Muscle layer of duodenum (tissue), 2 donors: ENCODE results near the gene GGTLC2.

Source experiments
- H3K27ac ChIP-seq: one replicate; pipeline ENCODE4 v1.7.0; 2013; ENCODE audit warnings: mild to moderate bottlenecking, low read length
- H3K27me3 ChIP-seq: one replicate; pipeline ENCODE4 v1.7.0; 2013; ENCODE audit warnings: low read depth, mild to moderate bottlenecking, control low read depth, low read length
- H3K36me3 ChIP-seq, 2 donors: one replicate each; pipeline ENCODE4 v1.7.0; 2013; ENCODE audit warnings: low read length in 2 of 2, control low read depth in 1 of 2, mild to moderate bottlenecking in 1 of 2; ENCODE audit not compliant: insufficient read depth in 2 of 2, control insufficient read depth in 1 of 2
- H3K4me1 ChIP-seq, 2 donors: one replicate each; pipeline ENCODE4 v1.7.0; 2013; ENCODE audit warnings: low read length in 2 of 2, mild to moderate bottlenecking in 2 of 2, control low read depth in 1 of 2, moderate library complexity in 1 of 2; ENCODE audit not compliant: insufficient read depth in 2 of 2, control insufficient read depth in 1 of 2
- H3K4me3 ChIP-seq, 2 donors: one replicate each; pipeline ENCODE4 v1.7.0; 2013; ENCODE audit warnings: low read length in 2 of 2, low read depth in 1 of 2, mild to moderate bottlenecking in 1 of 2
- H3K9me3 ChIP-seq, 2 donors: one replicate each; pipeline ENCODE4 v1.7.0; 2013; ENCODE audit warnings: low read length in 2 of 2, control low read depth in 1 of 2, mild to moderate bottlenecking in 1 of 2; ENCODE audit not compliant: control insufficient read depth in 1 of 2
- donor health status: healthy.

GGTLC2 gene

DNA sequence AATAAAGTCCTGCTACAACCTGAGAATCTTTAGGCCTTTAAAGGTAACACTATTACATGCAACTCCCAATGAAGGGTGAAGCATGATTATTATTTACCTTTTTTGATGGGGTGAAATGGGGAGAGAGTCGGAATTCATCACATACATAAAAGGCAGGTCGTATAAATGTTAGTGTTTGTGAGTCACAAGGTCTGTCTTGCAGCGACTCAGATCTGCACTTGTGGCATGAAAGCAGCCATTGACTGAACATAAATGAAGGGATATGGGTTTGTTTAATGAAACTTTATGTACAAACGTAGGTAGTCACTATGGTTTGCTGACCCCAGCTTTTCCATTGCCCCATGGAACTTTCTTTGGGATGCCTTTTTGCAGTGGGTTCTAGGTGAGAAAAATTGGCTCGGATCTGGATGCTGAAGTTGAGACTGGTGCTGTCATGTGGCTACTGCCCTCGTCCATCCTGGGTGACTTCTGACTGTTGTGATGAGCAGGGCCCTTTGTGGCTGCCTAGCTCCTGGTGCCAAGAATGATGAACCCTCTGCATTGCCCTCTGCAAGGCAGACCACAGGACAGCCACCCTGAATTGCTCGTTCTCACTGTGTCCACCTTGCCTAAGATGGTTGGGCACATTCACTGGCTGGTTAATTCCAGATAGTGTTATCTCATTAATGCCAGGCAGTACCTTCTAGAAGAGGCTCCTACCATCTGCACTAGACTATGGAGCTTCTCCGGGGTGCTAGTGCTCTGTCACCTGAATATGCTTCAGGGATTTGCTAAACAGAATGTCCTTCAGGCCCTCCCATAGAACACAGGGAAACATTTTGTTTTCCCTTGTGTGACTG is 11.3 kb downstream of the GGTLC2 start:
- Histone ChIP-seq H3K36me3 (no peaks in the 10 kb centered on the region), H3K9me3 (no peaks in the 10 kb centered on the region), H3K4me1 (no peaks in the 10 kb centered on the region), H3K4me3 (no peak overlapping the region), H3K27ac (no peak overlapping the region), H3K27me3 (no peaks in the 10 kb centered on the region)

DNA sequence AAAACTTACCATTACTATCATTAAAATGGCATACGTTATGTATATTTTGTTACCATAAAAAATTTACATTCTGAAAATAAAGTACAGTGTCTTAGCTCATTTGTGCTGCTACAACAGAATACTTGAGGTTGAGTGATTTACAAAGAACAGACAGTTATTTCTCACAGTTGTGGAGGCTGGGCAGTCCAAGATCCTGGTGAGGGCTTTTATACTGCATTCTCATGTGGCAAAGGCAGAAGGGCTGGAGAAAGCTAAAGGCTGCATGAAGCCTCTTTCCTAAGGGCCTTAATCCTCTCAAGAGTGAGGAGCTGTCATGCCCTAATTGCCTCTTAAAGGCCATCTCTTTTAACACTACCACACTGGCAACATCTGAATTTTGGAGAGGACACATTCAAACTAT is 13.3 kb downstream of the GGTLC2 start:
- Histone ChIP-seq H3K4me1 (no peaks in the 10 kb centered on the region), H3K9me3 (no peaks in the 10 kb centered on the region), H3K27ac (no peak overlapping the region), H3K4me3 (no peak overlapping the region), H3K36me3 (no peaks in the 10 kb centered on the region), H3K27me3 (no peaks in the 10 kb centered on the region)

DNA sequence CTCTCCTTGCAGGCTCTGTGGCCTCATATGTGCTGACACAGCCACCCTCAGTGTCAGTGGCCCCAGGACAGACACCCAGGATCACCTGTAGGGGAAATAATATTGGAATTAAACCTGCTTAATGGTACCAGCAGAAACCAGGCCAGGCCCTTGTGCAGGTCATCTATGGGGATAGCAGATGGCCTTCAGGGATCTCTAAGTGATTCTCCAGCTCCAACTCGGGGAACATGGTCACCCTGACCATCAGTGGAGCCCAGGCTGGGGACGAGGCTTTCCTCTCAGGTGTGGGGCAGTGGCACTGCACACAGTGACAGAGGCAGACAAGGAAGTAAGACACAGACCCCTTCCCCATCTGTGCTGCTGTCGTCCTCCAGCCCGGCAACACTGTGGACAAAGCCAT is 16.9 kb downstream of the GGTLC2 start:
- H3K4me3 ChIP-seq = no peak overlapping the region
- H3K27ac ChIP-seq = no peak overlapping the region
- no peaks in the 10 kb centered on the region for H3K27me3 ChIP-seq
- H3K4me1 ChIP-seq = no peaks in the 10 kb centered on the region
- H3K36me3 ChIP-seq = no peaks in the 10 kb centered on the region
- H3K9me3 ChIP-seq = no peaks in the 10 kb centered on the region

DNA sequence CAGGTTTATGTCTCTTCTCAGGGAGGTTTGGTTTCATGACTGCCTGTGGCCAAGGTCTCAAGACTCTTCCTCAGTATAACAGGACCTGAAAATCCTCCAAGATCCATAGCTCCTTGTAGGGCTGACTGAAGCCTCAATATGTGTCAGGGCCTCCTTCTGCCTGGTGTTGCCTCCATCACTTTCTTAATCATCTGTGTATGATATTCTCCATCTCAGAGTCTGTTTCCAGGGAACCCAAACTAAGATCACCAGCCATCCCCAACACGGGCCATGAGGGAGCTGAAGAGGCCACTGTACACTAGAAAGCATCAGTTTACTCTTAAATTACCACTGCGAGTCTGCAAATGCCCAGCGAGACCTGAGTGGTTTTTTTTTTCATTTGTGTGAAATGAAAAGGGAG is 17.7 kb downstream of the GGTLC2 start:
- Histone ChIP-seq H3K27ac (no peak overlapping the region), H3K9me3 (no peaks in the 10 kb centered on the region), H3K4me1 (no peaks in the 10 kb centered on the region), H3K27me3 (no peaks in the 10 kb centered on the region), H3K36me3 (no peaks in the 10 kb centered on the region), H3K4me3 (no peak overlapping the region)

- Histone ChIP-seq H3K27me3 (no peaks in the 10 kb centered on the region), H3K27ac (no peak overlapping the region), H3K4me3 (no peak overlapping the region), H3K36me3 (no peaks in the 10 kb centered on the region), H3K4me1 (no peaks in the 10 kb centered on the region), H3K9me3 (no peaks in the 10 kb centered on the region)
Observed at GRCh38 chr22:22663861-22664800, 19.7 kb downstream of the GGTLC2 start.

DNA sequence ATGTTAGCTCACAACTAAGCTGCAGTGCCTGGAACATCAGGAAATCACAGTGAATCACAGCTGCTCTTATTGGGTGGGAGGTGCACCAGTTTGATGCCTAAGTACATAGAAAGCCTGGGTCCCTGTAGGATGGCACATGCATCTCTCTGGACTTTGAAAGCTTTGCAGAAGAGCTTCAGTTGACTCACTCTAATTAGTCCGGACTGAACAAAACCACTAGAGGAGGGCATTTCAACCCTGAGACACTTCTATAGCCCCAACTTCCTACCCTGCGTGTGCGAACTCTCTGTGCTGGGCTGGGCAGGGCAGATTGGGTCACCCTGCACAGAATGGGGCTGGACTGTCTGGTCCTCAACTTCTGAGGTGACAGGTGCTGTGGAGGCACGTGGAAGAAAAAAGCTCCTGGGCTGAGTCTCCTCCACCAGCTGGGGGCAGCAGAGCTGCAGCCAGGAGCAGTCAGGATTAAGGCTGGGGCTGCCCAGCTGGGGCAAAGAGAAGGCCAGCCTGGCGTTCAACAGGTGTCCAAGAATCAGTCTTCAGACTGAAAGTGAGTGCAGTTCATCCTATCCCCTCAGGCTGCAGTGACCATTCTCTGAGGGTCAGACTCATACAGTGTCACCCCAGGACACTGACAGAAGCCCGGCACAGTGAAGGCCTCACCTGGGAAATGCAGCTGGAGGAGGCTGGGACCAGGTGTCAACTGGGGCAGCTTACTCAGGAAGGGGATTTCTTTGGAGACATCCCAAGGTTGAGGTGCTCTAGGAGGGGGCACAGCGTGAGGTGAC is 22.1 kb downstream of the GGTLC2 start:
- no peak overlapping the region for H3K4me3 ChIP-seq
- no peaks in the 10 kb centered on the region for H3K27me3 ChIP-seq
- H3K36me3 ChIP-seq = no peaks in the 10 kb centered on the region
- no peak overlapping the region for H3K27ac ChIP-seq
- H3K4me1 ChIP-seq = no peaks in the 10 kb centered on the region
- H3K9me3 ChIP-seq = peaks cover 0 to 4% of the 10 kb centered on the region in 2 donors

DNA sequence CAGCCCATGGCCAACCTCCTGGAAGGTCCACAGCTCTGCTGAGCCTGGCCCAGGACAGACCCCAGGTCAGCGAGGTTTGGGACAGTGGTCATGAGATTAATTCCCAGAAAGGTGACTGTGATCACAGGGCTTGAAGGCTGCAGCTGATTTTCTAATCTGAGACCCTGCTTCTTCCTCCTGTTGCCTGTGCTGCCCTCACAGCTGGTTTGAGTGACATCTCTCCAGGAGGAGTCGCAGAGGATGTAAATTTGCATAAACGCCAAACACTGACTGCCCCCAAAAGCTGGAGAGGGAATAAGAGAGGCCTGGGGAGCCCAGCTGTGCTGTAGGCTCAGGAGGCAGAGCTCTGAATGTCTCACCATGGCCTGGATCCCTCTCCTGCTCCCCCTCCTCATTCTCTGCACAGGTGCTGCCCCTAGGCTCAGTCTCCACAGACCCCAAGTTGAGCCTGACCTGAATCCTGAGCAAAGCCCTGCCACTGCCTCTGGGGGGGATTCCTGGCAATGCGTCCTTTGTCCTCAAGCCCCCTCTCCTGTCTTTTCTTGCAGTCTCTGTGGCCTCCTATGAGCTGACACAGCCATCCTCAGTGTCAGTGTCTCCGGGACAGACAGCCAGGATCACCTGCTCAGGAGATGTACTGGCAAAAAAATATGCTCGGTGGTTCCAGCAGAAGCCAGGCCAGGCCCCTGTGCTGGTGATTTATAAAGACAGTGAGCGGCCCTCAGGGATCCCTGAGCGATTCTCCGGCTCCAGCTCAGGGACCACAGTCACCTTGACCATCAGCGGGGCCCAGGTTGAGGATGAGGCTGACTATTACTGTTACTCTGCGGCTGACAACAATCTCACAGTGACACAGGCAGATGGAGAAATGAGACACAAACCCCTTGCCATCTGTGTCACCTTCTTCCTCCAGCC is 23.8 kb downstream of the GGTLC2 start:
- no peaks in the 10 kb centered on the region for H3K4me1 ChIP-seq
- peaks cover 0 to 4% of the 10 kb centered on the region in 2 donors for H3K9me3 ChIP-seq
- no peak overlapping the region for H3K4me3 ChIP-seq
- no peak overlapping the region for H3K27ac ChIP-seq
- H3K36me3 ChIP-seq = no peaks in the 10 kb centered on the region
- no peaks in the 10 kb centered on the region for H3K27me3 ChIP-seq

- H3K36me3 ChIP-seq = no peaks in the 10 kb centered on the region
- H3K9me3 ChIP-seq = peaks cover 0 to 4% of the 10 kb centered on the region in 2 donors
- H3K27ac ChIP-seq = no peak overlapping the region
- H3K27me3 ChIP-seq = no peaks in the 10 kb centered on the region
- no peaks in the 10 kb centered on the region for H3K4me1 ChIP-seq
- H3K4me3 ChIP-seq = no peak overlapping the region
Observed at GRCh38 chr22:22669093-22669492, 24.7 kb downstream of the GGTLC2 start.

GRCh38 chr22:22670076-22670795 is 25.8 kb downstream of the GGTLC2 start:
- peaks cover 0 to 4% of the 10 kb centered on the region in 2 donors for H3K9me3 ChIP-seq
- H3K4me3 ChIP-seq = no peak overlapping the region
- H3K27ac ChIP-seq = no peak overlapping the region
- H3K27me3 ChIP-seq = no peaks in the 10 kb centered on the region
- H3K36me3 ChIP-seq = no peaks in the 10 kb centered on the region
- H3K4me1 ChIP-seq = no peaks in the 10 kb centered on the region

DNA sequence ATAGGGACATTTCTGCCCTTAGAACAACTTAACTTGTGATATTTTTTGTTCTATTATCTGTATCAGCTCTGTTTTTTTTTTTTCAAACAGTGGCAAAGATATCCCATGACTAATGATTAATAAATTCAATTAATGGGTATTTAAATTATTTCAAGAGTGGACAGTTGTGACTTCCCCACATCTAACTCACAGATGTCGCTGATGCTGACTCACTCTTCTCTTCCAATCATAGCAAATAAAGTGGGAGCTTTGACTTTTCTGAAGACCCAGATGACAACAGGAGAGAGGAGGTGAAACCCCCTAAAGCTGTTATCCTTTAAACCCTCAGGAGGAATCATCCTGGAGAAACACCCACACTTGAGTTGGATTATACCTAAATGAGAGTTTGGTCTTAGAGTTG is 27.1 kb downstream of the GGTLC2 start:
- Histone ChIP-seq H3K9me3 (peaks cover 0 to 4% of the 10 kb centered on the region in 2 donors), H3K27ac (no peak overlapping the region), H3K36me3 (no peaks in the 10 kb centered on the region), H3K4me3 (no peak overlapping the region), H3K27me3 (no peaks in the 10 kb centered on the region), H3K4me1 (no peaks in the 10 kb centered on the region)
